HL-60/S4 treated with retinoic acid at 250 ng/mL for 4 days and 3 days (cell line): ENCODE results near the gene SLITRK2.

Source experiments
- in situ Hi-C: fragments of 300-500 bp; cut with MboI; formaldehyde crosslinking; loops from 2 replicates; pipeline ENCODE4 v1.7.0; 2022; ENCODE audit warnings: low sequenced_read_pairs

The SLITRK2 gene, protein sequence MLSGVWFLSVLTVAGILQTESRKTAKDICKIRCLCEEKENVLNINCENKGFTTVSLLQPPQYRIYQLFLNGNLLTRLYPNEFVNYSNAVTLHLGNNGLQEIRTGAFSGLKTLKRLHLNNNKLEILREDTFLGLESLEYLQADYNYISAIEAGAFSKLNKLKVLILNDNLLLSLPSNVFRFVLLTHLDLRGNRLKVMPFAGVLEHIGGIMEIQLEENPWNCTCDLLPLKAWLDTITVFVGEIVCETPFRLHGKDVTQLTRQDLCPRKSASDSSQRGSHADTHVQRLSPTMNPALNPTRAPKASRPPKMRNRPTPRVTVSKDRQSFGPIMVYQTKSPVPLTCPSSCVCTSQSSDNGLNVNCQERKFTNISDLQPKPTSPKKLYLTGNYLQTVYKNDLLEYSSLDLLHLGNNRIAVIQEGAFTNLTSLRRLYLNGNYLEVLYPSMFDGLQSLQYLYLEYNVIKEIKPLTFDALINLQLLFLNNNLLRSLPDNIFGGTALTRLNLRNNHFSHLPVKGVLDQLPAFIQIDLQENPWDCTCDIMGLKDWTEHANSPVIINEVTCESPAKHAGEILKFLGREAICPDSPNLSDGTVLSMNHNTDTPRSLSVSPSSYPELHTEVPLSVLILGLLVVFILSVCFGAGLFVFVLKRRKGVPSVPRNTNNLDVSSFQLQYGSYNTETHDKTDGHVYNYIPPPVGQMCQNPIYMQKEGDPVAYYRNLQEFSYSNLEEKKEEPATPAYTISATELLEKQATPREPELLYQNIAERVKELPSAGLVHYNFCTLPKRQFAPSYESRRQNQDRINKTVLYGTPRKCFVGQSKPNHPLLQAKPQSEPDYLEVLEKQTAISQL

GRCh38 chrX:145817331-145818185 lies at the start of gene SLITRK2:
TSS of gene SLITRK2 (plus strand) at chrX:145817829. CDS start at chrX:145822426, 4,597 bp downstream.
- in situ Hi-C loops: no loop called here

- in situ Hi-C loops: no loop called here
Observed at GRCh38 chrX:145773006-145773405, 44.6 kb upstream of the SLITRK2 start.

DNA sequence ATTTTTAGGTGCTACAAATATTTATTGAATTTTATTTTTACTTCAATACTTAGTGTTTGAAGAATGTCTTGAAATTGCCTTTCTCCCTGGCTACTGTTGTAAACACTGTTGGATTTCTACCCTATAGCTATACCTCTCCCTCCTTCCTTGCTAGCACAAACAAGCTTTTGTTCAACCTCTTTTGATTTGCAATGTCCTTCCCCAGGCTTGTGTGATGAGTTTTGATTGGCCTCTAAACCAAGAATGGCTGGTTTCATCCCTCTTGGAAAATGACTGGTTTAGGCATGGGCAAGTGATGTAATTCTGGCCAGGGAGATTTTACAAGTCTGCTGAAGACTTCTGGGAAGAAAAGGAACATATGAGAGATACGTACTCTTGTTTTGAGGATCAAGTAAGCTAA lies 25.3 kb upstream of the SLITRK2 start:
- in situ Hi-C loops: no loop called here

- in situ Hi-C loops: no loop called here
Observed at GRCh38 chrX:145803508-145803907, 14.1 kb upstream of the SLITRK2 start.

- in situ Hi-C loops: no loop called here
Observed at GRCh38 chrX:145813081-145813480, 4.5 kb upstream of the SLITRK2 start.

DNA sequence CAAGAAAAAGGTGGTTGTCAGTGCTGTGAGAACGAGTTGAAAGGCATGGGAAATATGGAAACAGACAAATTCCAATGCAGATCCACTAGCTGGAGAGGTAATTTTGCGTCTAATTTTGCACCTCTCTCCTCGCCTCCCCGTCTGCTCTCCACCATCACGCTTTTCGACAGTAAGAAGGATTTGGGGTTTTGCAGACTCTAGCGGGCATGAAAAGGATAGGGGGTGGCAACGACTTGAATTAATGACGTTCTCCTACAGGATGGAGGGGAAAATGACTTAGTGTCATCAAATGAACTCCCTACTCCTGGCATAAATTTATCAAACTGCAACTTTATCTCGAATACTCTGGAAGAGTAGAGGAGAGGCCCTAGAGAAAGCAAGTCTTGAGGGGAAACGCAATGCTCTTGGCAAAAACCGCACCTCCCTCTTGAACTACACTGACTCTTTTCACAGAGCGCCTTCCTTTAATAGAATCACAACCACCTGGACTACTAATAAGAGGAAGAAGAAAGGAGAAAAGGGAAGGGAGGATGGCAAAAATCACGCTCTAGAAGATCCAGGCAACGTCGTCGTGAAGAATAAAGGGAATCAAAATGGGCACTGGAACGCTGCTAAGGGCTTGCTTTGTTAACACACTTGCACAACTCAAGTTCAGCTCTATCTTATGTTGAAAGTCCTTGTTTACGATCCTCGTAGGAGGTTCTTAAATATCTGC lies 871 bp upstream of the SLITRK2 start:
- in situ Hi-C loops: no loop called here

- in situ Hi-C loops: no loop called here
Observed at GRCh38 chrX:145818186-145819113, 821 bp downstream of the SLITRK2 start.

DNA sequence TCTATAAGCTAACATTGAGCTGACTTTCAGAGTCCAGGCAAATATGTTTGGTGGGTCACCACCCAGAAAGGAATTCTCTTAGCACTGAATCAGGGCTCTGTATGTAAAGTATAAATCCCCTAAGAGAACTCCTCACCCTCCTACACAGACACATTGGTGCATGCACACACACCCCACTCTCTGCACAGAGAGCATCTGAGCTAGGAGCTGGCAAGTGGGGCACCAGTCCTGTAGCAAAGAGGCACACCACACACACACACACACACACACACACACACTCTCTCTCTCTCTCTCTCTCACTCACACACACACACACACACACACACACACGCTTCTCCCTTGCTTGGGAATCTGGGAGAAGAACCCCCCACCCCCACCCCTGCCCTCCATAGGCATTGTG lies 3.2 kb downstream of the SLITRK2 start:
- in situ Hi-C loops: no loop called here

DNA sequence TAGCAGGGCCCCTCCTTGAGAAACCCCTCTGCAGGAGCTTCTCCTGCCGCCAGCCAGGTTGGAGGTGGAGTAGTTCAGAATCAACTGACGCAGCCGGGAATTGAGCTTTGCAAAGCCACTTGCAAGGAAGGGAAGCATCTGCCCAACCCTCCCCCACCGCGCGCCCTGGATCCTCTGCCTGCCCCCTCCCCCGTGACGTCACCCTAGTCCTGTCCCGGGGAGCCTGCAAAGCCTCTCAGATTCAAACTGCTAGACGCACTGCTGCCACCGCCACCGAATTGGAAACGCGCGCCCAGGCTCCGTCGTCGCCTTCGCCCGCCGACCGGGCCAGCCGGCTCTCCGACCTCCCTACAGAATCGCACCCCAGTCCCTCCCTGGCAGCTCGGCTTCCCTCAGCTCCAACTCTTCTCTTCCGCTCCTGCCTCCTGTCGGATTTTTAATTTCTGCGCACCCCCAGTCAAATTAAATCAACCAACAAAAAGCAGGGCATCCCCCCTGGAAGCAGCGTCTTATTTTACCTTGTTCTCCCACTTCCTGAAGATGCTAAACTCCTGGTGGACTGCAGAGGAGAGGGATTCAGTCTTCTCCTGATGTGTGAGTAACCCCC lies 3.8 kb downstream of the SLITRK2 start:
- in situ Hi-C loops: no loop called here

DNA sequence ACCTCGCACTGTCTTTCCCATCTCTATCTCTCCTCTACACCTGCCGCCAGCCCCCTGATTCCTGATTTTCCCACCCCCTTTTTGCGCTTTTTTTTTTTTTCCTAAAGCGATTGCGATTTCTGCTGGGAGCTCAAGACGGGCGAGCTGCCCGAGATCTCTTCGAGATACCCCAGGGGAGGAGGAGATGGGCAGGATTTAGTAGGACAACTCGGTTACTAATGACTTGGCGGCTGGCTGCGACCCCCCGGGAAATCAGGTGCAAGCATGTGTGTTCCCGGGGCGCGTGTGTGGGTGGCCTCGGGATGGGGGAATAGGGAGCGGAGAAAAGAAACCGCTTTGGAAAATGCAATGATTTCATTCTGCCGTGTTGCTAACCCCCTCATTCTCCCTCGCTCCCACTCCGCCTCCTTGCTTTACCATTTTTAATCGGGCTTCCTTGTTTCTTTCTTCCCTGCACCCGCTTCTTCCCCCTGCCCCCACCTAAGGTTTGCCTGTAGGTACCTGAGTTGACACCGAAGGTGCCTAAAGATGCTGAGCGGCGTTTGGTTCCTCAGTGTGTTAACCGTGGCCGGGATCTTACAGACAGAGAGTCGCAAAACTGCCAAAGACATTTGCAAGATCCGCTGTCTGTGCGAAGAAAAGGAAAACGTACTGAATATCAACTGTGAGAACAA lies 4.4 kb downstream of the SLITRK2 start:
- in situ Hi-C loops: no loop called here

DNA sequence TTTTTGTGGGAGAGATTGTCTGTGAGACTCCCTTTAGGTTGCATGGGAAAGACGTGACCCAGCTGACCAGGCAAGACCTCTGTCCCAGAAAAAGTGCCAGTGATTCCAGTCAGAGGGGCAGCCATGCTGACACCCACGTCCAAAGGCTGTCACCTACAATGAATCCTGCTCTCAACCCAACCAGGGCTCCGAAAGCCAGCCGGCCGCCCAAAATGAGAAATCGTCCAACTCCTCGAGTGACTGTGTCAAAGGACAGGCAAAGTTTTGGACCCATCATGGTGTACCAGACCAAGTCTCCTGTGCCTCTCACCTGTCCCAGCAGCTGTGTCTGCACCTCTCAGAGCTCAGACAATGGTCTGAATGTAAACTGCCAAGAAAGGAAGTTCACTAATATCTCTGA lies 5.5 kb downstream of the SLITRK2 start:
- in situ Hi-C loops: no loop called here

DNA sequence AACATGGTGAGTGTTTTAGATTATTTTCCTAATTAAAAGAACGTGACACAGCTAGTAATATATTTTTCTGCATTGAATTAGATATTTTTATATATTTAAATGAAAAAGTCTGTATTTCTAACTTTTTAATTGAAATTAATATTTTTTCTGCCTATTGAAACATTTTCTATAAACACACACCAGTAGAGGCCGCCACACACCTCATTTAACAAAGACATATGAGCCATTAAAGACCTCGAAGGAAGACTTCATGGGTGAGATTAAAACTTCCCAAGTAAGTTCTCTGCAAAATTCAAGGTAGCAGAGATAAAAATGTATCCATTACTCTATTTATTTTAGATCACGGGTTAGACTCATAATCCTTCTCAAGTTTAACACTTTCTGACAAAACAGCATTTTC lies 8.3 kb downstream of the SLITRK2 start:
- in situ Hi-C loops: no loop called here

GRCh38 chrX:145826466-145826865 lies 8.8 kb downstream of the SLITRK2 start:
- in situ Hi-C loops: no loop called here

GRCh38 chrX:145832796-145833195 lies 15.2 kb downstream of the SLITRK2 start:
- in situ Hi-C loops: no loop called here

DNA sequence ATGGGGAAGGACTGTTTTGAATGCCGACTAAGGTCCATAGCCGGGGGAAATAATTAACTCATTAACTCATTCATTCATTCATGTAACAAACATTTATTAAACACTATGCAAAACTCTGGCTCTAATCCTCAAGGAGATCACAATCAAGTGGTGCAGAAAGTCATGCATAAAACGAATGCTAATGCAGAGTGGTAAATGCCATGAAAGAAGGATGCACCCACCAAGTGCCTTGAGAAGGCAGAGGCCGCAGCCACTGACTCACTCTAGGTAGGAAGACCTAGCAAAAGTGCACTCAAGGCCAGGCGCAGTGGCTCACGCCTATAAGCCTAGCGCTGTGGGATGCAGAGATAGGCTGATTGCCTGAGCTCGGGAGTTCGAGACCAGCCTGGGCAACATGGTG lies 22.9 kb downstream of the SLITRK2 start:
- in situ Hi-C loops: no loop called here

DNA sequence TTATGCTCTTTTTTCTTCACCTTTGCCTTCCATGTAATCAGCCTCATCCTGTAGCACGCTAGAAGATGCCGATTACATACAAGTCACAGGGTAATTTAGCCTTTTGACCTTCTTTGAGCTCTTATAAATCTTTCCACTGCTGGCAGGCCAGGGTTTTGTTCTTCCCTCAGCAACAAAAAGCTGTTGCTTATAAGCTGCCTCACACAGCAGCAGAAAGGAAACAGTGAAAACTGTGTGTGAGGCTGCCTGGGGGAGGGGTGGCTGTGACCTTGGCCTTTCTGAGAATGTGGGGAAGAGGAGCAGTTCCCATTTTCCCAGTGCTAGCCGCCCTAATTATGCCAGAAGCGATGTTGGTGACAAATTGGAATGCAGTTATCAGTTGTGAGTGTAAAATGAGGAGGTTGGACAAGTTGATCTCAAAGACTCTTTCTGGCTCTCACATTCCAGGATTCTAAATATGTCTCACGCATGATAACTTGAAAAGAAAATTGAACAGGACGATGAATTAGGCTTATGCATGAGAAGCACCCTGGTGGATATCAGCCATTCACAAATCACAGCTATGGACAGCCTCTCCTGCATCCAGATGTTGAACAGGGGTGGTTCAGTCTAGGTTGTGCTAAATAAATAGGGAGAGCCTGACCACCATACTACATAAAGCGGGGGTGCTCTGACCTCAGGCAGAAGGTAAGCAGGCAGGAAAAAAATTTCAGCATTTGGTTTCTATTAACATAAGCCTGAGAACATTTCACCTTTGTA lies 25.7 kb downstream of the SLITRK2 start:
- in situ Hi-C loops: no loop called here

GRCh38 chrX:145844886-145845285 lies 27.3 kb downstream of the SLITRK2 start:
- in situ Hi-C loops: no loop called here

DNA sequence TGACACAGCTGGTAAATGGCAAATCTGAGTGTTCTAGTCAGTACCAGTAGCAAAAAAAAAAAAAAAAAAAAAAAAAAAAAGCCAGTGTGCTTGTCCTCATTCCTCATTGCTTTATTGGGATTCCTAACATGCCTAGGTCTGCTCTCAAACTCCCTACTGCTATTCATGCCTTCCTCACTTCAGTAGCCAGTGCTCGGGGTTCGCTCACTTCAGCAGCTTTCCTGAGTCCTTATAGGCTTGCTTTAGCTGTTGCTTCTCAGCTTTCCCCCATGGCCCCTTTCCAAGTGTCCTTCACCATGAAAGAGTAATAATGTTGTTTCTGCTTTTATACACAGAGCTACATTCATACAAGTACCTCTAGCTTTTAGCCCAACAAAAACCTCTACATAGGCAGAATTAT lies 30.8 kb downstream of the SLITRK2 start:
- in situ Hi-C loops: no loop called here
